SIG-M5 (cell line): ENCODE data around the gene OR10C1.

Source experiments
- DNase-seq: peaks from one replicate; lab custom pipeline; 2025; lab: John Stamatoyannopoulos, UW

Gene OR10C1

DNA sequence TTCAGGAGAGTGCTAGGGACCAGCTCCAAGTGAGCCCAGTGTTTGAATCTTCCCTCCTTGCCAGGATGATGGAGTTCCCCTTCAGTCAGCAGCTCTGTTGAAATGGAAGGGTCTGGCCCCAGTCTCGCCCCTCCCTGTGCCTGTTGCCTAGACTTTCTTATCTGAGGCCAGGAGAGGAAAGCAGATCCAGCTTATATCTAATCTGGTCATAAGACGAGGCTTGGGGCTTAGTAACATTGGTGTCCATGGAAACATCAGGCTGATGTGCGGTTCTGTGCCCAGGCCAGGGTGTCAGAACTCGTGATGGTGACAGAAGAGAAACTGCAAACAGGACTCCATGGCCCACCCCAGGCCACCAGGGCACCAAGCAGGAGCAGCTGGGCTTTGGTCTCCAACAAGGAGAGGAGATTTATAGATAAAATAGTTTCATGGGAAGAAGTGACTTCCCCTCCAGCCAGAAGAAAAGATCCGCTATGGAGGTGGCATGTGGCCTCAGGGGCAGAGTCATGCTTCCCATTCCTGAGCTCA lies 38.9 kb downstream of the OR10C1 start:
- DNase-seq, result no peak

DNA sequence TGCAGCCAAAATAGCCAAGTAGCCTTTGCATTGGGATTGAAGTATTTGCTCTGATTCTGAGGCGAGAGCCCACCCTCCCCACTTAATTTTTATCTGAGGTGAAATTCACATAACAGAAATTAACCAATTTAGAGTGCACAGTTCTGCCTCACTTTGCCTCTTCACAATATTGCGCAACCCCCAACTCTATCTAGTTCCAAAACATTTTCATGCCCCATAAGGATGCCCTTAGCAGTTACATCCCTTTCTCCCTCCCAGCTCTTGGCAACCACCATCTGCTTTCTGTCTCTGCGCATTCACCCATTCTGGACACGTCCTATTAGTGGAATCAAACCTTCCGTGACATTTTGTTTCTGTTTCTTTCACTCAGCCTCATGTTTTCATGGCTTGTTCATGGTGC lies 39.6 kb downstream of the OR10C1 start:
- DNase-seq, result no peak

DNA sequence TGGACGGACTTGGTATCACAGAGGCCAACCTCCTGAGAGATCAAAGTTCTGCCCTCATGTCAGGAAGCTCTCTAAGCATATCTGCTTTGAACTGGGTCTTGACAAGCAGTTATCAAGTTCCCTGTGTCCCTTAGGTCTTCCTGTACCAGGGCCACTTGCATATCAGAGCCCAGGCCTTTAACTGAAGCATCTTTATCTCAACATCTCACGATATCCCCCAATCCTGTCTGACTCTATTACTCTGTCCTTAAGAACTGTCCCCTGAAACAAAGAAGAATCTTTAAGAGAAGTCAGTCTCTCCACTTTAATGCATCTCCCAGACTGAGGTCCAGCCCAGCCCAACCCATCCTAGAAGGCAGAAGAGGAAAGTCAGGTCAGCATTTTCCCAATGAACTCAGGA lies 40.5 kb downstream of the OR10C1 start:
- DNase-seq, result no peak

DNA sequence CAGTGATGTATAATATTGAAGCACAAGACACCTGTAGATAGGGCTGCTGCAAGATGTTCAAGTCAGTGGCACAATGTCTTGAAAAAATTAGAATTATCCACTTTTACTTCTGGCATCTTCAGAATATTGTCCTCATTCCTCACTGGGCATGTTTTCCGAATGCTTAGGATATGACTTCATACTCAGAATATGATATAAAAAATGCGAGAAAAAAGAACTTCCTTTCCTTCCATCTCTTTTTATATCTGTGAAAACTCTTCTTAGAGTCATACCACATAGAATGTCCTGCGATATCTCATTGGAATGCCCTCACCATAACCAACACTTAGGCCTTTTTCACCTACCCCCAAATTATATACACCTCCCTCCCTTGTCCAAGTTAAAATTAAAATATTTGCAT lies 44.1 kb downstream of the OR10C1 start:
- DNase-seq, result no peak

DNA sequence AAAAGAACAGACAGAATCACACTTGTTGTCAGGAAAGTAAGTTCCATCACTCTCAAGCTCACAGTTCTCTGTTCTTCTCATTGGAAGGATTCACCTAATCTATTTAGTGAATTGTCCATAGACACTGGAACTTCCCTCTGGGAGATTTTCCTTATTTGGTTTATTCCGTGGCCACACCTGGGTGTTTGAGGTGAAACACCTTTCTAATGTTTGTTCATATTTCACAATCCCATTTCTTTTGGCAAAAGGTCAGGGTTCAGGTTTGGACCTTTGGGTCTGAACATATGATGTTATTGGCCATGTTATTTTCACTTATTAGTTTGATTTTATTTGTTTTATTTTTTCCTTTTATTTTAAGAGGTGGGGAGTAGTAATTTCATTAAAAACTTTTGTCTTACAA lies 44.6 kb downstream of the OR10C1 start:
- no peak for DNase-seq

DNA sequence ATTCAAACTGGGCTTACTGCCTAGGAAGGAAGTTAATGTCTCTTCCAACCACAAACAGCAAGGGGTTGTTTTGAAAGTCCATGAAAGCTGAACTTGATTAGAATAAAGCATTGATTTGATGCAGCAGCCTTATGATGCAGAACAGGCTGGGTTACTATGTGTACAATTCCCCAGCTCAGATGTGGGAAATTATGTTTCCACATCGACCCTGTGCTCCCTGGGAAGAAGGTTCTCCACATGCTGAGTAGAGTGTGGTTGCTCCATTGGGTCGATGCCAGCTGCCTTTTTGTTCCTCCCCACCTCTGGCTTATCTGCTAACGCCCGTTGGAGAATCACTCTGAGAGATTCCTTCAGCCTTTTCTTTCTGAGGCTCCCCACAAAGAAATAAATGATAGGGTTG lies 47.5 kb downstream of the OR10C1 start:
- no peak for DNase-seq

DNA sequence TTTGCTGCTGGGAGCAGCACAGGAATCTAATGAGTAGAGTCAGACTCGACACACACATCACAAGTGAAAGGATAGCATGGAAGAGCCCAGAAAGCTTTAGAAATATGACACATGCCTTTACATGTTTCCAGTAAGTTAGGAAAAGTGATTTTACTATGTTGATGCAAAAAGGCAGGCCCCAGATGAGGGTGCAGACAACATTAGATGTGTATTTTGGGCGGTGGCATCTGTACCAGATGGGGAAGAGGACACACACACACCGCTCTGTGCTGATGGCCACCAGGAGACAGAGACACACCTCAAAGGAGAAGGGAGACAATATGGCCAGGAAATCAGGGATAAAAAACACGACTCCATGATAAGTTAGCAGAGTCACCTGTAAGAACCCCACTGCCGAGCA lies 48.0 kb downstream of the OR10C1 start:
- DNase-seq, result no peak

DNA sequence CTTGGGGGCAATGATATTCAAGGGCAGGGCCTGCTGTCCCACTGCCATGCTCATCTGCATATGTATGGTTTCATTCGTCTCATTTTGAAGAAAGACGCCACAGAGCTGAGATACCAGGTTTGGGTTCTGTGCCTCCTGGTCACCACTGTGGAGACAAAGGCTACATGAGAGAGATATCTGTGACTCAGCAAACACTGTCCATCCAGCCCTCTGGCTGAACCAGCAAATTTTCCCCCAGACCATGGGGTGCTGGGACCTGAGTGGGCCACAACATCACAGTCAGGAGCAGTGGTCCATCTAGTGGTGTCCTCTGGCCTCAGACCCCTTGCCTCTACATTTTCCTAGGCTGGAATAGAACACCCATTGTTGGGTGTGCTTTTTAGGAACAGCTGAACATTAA lies 48.6 kb downstream of the OR10C1 start, which contains the start of gene MAS1L:
Gene MAS1L (minus strand): TSS at position 297 of the 400 bp plus-strand sequence. CDS start 54 bp downstream, at position 243.
- no peak for DNase-seq

DNA sequence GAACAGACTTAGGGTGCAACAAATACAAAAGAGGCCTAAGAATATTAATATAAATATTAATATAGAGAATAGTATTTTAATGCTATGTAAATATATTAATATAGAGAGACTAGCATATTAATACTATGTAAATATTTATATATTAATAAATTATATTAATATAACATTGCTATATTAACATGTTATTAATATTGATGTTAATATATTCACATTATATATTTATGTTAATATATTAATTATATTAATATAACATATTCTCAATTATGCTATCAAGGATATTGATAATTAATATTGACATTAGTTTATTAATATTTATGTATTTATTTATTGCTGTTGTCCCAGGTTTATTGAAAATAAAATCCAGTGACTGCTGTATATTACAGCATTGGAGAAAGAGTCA lies 49.8 kb downstream of the OR10C1 start:
- DNase-seq, result no peak

DNA sequence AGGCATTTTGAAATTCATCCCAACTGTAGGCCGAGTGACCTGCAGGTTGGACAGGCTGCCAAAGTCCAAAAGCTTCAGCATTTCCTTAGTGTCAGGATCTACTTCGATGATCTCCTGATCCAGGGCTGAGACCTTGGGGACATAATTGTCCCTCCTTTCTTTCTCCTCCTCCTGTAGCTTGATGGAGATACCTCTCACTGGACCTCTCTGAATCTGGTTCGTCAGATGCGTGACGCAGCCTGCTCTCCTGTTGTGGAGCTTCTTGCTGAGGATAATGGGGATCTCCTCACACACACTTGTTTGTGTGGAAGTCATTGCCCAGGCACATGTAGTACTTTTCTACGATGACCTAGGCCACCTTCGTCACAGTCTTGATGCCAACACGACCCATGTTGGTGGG lies 50.2 kb downstream of the OR10C1 start:
- DNase-seq, result no peak

DNA sequence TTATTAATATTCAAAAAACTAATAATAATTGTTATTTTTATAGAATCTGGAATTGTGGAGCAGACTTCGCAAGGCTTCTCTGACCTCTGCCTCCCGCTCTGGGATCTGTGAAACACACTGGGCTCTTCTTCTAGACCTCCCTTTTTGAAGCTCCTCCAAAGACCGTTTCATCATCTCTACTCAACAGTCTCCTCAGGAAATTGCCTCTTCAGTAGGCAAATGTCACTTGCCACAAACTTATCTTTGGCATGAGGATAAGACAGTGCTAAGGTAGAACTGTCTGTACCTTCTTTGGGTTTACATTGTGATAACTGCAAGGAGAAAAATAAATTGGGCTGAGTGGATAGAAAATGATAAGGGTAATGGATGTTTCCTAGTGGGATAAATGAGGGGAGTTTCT lies 50.9 kb downstream of the OR10C1 start:
- no peak for DNase-seq

DNA sequence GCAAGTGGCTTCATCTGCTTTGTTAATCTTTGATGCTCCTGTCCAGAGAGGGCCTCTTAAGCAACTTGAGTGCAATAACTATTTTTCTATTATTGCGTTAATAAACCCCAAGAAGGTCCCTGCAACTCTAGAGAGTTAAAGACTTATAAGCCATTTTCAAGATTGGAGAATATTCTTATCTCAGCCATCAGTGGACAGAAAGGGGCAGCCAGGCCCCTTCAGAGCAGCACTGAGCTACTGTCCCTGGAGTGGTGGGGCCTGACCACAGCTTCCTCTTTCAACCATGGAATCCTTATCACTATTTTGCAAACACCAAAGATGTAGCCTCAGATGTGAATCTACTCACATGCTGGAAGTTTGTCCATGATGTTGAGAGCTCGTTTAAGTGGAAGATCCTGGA lies 51.4 kb downstream of the OR10C1 start:
- no peak for DNase-seq
